ENCODE results near the gene YEATS2. TPM values are rescaled to one million over a fixed set of nuclear protein-coding genes. Genes with fewer than 3 reads are reported as not detected.

The YEATS2 gene
- total and polyA plus RNA-seq, 2 donors (not counting 1 experiment from before 2014, with no cell fraction given) = 25.0 to 28.7 TPM

DNA sequence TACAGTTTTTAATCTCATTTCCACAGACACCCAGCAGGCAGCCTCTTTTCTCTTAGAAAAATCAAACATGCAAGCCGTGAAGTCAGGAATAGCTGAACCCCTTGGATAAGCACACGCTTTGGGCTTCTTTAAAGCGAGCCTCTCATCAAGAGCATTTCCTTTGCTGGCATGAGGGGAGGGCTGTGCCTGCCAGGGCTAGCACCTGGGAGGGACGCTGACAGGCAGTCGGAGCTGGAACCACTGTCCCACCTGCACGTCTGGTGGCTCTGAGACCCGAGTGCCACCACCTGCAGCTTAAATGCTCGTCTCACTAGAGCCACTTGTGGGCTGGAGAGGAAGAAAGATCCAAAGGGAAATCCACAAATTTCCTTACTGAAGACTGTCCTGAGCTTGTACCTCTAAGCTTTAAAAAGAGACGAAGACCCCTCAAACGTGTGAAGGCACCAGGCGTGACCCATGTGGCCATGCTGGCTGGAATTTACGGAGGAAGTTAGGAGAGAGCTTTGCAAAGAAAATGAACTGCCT, 118.4 kb downstream of the YEATS2 start:
- Histone ChIP-seq H2AFZ (ENCODE audit: low read length) (no peak overlapping the region), H3K9me3 (ENCODE audit: control insufficient read depth, insufficient read depth, low read depth, low read length) (no peaks in the 10 kb centered on the region), H4K20me1 (ENCODE audit: control insufficient read depth, extremely low read depth, insufficient read depth, low read length) (no peaks in the 10 kb centered on the region), H3K36me3 (ENCODE audit: control insufficient read depth, insufficient read depth, low read length) (peaks cover 5% of the 10 kb centered on the region), H3K79me2 (ENCODE audit: control insufficient read depth, insufficient read depth, low read length) (no peaks in the 10 kb centered on the region), H3K4me3 (replicated peaks in 1 of 4; ENCODE audit: control extremely low read depth in 1 of 4, insufficient read depth in 1 of 4, low read depth in 3 of 4, low read length in 4 of 4) (no peak overlapping the region), H3K27ac (ENCODE audit: insufficient read depth, low read length) (no peak overlapping the region), H3K4me1 (ENCODE audit: control insufficient read depth, extremely low read depth, insufficient read depth, low read length) (no peaks in the 10 kb centered on the region), H3K9ac (ENCODE audit: insufficient read depth, low read length) (no peak overlapping the region), H3K27me3 (ENCODE audit: control insufficient read depth, insufficient read depth, low read length) (no peaks in the 10 kb centered on the region), H3K4me2 (ENCODE audit: extremely low read depth, insufficient read depth, low read length) (no peak overlapping the region)
- DNase-seq (ENCODE audit: low read depth in 2 of 2) = no peak
- TF ChIP-seq, protein P1, sequence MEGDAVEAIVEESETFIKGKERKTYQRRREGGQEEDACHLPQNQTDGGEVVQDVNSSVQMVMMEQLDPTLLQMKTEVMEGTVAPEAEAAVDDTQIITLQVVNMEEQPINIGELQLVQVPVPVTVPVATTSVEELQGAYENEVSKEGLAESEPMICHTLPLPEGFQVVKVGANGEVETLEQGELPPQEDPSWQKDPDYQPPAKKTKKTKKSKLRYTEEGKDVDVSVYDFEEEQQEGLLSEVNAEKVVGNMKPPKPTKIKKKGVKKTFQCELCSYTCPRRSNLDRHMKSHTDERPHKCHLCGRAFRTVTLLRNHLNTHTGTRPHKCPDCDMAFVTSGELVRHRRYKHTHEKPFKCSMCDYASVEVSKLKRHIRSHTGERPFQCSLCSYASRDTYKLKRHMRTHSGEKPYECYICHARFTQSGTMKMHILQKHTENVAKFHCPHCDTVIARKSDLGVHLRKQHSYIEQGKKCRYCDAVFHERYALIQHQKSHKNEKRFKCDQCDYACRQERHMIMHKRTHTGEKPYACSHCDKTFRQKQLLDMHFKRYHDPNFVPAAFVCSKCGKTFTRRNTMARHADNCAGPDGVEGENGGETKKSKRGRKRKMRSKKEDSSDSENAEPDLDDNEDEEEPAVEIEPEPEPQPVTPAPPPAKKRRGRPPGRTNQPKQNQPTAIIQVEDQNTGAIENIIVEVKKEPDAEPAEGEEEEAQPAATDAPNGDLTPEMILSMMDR (conservative IDR thresholded peaks at IDR 0.05 in 1 of 2, IDR thresholded peaks at IDR 0.05 in 1 of 2; ENCODE audit: low read depth in 1 of 2, low read length in 2 of 2) = no peak
- TF ChIP-seq EZH2 (IDR thresholded peaks at IDR 0.05; ENCODE audit: low read length, missing control alignments) = no peak

DNA sequence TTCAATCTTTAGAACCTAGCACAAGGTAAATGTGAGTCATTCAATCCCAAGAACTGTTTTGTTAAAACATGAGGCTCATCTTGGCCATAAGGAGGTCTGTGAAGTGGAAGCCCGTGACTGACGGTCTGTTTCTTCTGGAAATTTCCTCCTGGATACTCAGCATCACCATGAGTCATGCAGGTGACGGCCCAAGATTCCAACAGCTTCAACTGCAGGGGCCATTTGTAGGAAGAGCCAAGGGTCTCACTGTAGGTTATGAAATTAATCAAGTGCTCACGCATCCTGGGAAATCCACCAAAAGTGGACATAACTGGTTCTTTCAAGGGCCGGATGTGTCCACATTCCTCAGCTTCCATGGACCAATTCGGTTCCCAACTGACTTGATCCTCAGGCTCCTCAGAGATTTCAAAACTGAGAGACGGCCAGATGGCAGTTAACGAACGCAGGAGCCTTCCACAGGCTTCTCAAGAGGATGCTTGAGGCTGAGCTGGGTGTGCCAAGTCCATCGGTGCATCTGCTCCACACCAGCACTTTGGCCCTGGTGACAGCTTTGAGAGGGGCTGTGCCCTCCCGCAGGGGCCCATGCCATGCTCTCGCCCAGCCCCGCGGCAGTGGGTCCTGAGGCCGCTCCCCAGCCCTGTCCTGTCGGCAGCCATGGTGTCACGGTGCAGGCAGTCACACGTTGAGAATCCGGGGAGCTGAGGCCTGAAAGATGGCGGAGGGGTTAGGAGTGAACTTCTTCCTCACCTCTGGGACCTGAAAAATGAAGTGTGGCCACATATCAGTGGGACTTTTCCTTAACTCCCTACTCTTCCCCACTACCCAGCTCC, 119.3 kb downstream of the YEATS2 start:
- H3K9me3 ChIP-seq (ENCODE audit: control insufficient read depth, insufficient read depth, low read depth, low read length) = no peaks in the 10 kb centered on the region
- H3K4me3 ChIP-seq (replicated peaks in 1 of 4; ENCODE audit: control extremely low read depth in 1 of 4, insufficient read depth in 1 of 4, low read depth in 3 of 4, low read length in 4 of 4) = no peak overlapping the region
- H3K4me1 ChIP-seq (ENCODE audit: control insufficient read depth, extremely low read depth, insufficient read depth, low read length) = no peaks in the 10 kb centered on the region
- H3K36me3 ChIP-seq (ENCODE audit: control insufficient read depth, insufficient read depth, low read length) = peaks cover 3% of the 10 kb centered on the region
- H3K9ac ChIP-seq (ENCODE audit: insufficient read depth, low read length) = no peak overlapping the region
- no peaks in the 10 kb centered on the region for H4K20me1 ChIP-seq (ENCODE audit: control insufficient read depth, extremely low read depth, insufficient read depth, low read length)
- no peak overlapping the region for H3K4me2 ChIP-seq (ENCODE audit: extremely low read depth, insufficient read depth, low read length)
- peak in 1 of 2 donors; percentile 17 for DNase-seq (ENCODE audit: low read depth in 2 of 2)
- H3K27me3 ChIP-seq (ENCODE audit: control insufficient read depth, insufficient read depth, low read length) = no peaks in the 10 kb centered on the region
- H2AFZ ChIP-seq (ENCODE audit: low read length) = no peak overlapping the region
- no peaks in the 10 kb centered on the region for H3K79me2 ChIP-seq (ENCODE audit: control insufficient read depth, insufficient read depth, low read length)
- TF ChIP-seq, protein P1 (conservative IDR thresholded peaks at IDR 0.05 in 1 of 2, IDR thresholded peaks at IDR 0.05 in 1 of 2; ENCODE audit: low read depth in 1 of 2, low read length in 2 of 2) = no peak
- TF ChIP-seq EZH2 (IDR thresholded peaks at IDR 0.05; ENCODE audit: low read length, missing control alignments) = no peak
- no peak overlapping the region for H3K27ac ChIP-seq (ENCODE audit: insufficient read depth, low read length)

DNA sequence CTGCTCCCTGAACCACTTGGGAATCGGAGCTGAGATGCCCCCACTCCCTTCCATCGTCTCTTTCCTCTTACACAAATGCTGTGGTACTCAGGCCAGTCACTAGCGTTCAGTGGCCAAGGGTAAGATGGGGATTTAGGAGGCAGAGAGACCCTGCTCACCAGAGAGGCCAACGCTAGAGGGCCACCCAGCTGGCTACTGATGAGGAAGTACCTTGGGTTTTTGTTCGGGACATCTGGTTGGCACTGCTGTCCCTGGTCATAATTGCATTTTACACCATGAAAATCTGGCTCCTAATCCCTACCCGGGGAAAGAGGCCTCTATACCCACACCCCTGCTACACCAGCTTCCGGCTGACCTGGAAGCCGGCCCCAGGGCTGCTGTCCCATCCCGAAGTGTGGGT, 120.0 kb downstream of the YEATS2 start:
- peaks cover 3% of the 10 kb centered on the region for H3K36me3 ChIP-seq (ENCODE audit: control insufficient read depth, insufficient read depth, low read length)
- H2AFZ ChIP-seq (ENCODE audit: low read length) = no peak overlapping the region
- TF ChIP-seq, protein P1 (conservative IDR thresholded peaks at IDR 0.05 in 1 of 2, IDR thresholded peaks at IDR 0.05 in 1 of 2; ENCODE audit: low read depth in 1 of 2, low read length in 2 of 2) = no peak
- TF ChIP-seq EZH2 (IDR thresholded peaks at IDR 0.05; ENCODE audit: low read length, missing control alignments) = no peak
- H3K4me1 ChIP-seq (ENCODE audit: control insufficient read depth, extremely low read depth, insufficient read depth, low read length) = no peaks in the 10 kb centered on the region
- no peak overlapping the region for H3K4me3 ChIP-seq (replicated peaks in 1 of 4; ENCODE audit: control extremely low read depth in 1 of 4, insufficient read depth in 1 of 4, low read depth in 3 of 4, low read length in 4 of 4)
- no peaks in the 10 kb centered on the region for H4K20me1 ChIP-seq (ENCODE audit: control insufficient read depth, extremely low read depth, insufficient read depth, low read length)
- H3K79me2 ChIP-seq (ENCODE audit: control insufficient read depth, insufficient read depth, low read length) = no peaks in the 10 kb centered on the region
- no peak overlapping the region for H3K27ac ChIP-seq (ENCODE audit: insufficient read depth, low read length)
- no peak for DNase-seq (ENCODE audit: low read depth in 2 of 2)
- H3K27me3 ChIP-seq (ENCODE audit: control insufficient read depth, insufficient read depth, low read length) = no peaks in the 10 kb centered on the region
- no peak overlapping the region for H3K4me2 ChIP-seq (ENCODE audit: extremely low read depth, insufficient read depth, low read length)
- no peak overlapping the region for H3K9ac ChIP-seq (ENCODE audit: insufficient read depth, low read length)
- no peaks in the 10 kb centered on the region for H3K9me3 ChIP-seq (ENCODE audit: control insufficient read depth, insufficient read depth, low read depth, low read length)
